ENCODE measurements around the gene FCAMR. TPM values are rescaled to one million over a fixed set of nuclear protein-coding genes. Genes with fewer than 3 reads are reported as not detected.
A peak's percentile ranks its signal among the peaks of the same experiment; 100 is the strongest.

Gene FCAMR
- total and polyA plus RNA-seq, 2 of the 4 experiments (the other 2 are of a cell fraction), result not detected

- H4K5ac ChIP-seq (ENCODE audit: low read depth, low read length), result no peak overlapping the region
- no peak overlapping the region for H2AK9ac ChIP-seq (replicated peaks; ENCODE audit: low read depth, low read length, poor library complexity)
- no peak overlapping the region for H3K4me3 ChIP-seq (ENCODE audit: insufficient read depth, low read depth, low read length)
- POLR2A ChIA-PET (ENCODE audit: unreplicated experiment), result no interaction called here
- no peak overlapping the region for H2BK15ac ChIP-seq (ENCODE audit: low read depth, low read length)
- H3K4ac ChIP-seq (ENCODE audit: low read depth, low read length), result no peak overlapping the region
- no peak overlapping the region for H2BK5ac ChIP-seq (ENCODE audit: low read depth, low read length, poor library complexity, severe bottlenecking)
- no peaks in the 10 kb centered on the region for H3K9me3 ChIP-seq (ENCODE audit: control insufficient read depth, insufficient read depth, low read length)
- H3K4me1 ChIP-seq (ENCODE audit: control insufficient read depth, insufficient read depth, low read length), result no peaks in the 10 kb centered on the region
- CTCF ChIA-PET, result interaction anchor here (0.6 to 1.1 kb wide), 7 partner anchors 12 to 434 kb away, joined by 3 to 4 read pairs (median 3); no protein-coding TSS in a partner anchor
- H3K79me1 ChIP-seq (ENCODE audit: low read depth in 1 of 2, low read length in 2 of 2), result no peaks in the 10 kb centered on the region
- H3K36me3 ChIP-seq (ENCODE audit: control insufficient read depth, insufficient read depth, low read length), result no peaks in the 10 kb centered on the region
- no peak overlapping the region for H4K91ac ChIP-seq (ENCODE audit: insufficient read depth, low read depth, low read length)
- H3K27ac ChIP-seq (ENCODE audit: insufficient read depth, low read length), result no peak overlapping the region
- dilution Hi-C loops (cut with HindIII; ENCODE audit: low sequenced_read_pairs, unreplicated experiment), result no loop called here
- H3K56ac ChIP-seq (ENCODE audit: extremely low read depth, insufficient read depth, low read length), result no peak overlapping the region
- H3K9me1 ChIP-seq (ENCODE audit: insufficient read depth, low read length), result no peaks in the 10 kb centered on the region
- no peak overlapping the region for H2BK120ac ChIP-seq (ENCODE audit: low read depth, low read length)
- H2AK5ac ChIP-seq (ENCODE audit: low read depth, low read length), result no peak overlapping the region
- no peak overlapping the region for H4K8ac ChIP-seq (ENCODE audit: low read depth in 2 of 2, low read length in 2 of 2)
- H2BK20ac ChIP-seq (ENCODE audit: low read depth, low read length), result no peak overlapping the region
- no peaks in the 10 kb centered on the region for H4K20me1 ChIP-seq (ENCODE audit: insufficient read depth, low read length)
- no TSS peak for BruUV-seq (replicated peaks)
- no peak overlapping the region for H3K4me2 ChIP-seq (ENCODE audit: low read depth, low read length)
- ATAC-seq (ENCODE audit: low read depth), result peak; percentile 73
- peak; percentile 41 for DNase-seq
- WGBS, 2 experiments (ENCODE audit: extremely low coverage in 2 of 2, insufficient read length in 1 of 2), result no CpG with 5 or more reads among the region's 3 CpGs
- TF ChIP-seq RAD21 (IDR thresholded peaks at IDR 0.05; ENCODE audit: low read length), result peak; percentile 41
- TF ChIP-seq MAFK (IDR thresholded peaks at IDR 0.05; ENCODE audit: low read depth, low read length), result no peak
- no peak for TF ChIP-seq USF2 (IDR thresholded peaks at IDR 0.05; ENCODE audit: low read depth, low read length)
- no peak for TF ChIP-seq MXI1 (IDR thresholded peaks at IDR 0.05; ENCODE audit: borderline replicate concordance, low read depth, low read length)
- peak; percentile 38; the same call in 1 of the 2 replicates for TF ChIP-seq SMC3 (IDR thresholded peaks at IDR 0.05; ENCODE audit: low read depth, low read length)
- peak; percentile 49 for TF ChIP-seq CTCF (conservative IDR thresholded peaks at IDR 0.05; ENCODE audit: low read depth, low read length)
- no peak overlapping the region for H2AFZ ChIP-seq (replicated peaks; ENCODE audit: low read length, poor library complexity)
- no peak overlapping the region for H3K14ac ChIP-seq (replicated peaks; ENCODE audit: low read depth, low read length)
- in situ Hi-C loops (cut with MboI; ENCODE audit: low sequenced_read_pairs), result no loop called here
- intact Hi-C loops (cut with micrococcal nuclease), result loop anchor here (5.0 to 10.0 kb wide), 4 partner anchors 245 to 505 kb away; partner anchors contain the start of genes DYRK3 and IKBKE
- no peak overlapping the region for H3K18ac ChIP-seq (ENCODE audit: low read depth, low read length)
- no peak overlapping the region for H3K23ac ChIP-seq (ENCODE audit: low read depth, low read length)
- no peak overlapping the region for H3K9ac ChIP-seq (ENCODE audit: low read depth, low read length)
- H3K27me3 ChIP-seq (ENCODE audit: control insufficient read depth, insufficient read depth, low read length), result peaks cover 33% of the 10 kb centered on the region
These were observed 9.3 kb upstream of the FCAMR start for GRCh38 chr1:206979379-206980043.

All from IMR-90 (cell line).